Liver (tissue), 9 donors: ENCODE data around the gene SRGAP3. TPM values are rescaled to one million over a fixed set of nuclear protein-coding genes. Genes with fewer than 3 reads are reported as not detected.

Source experiments
- DNase-seq: peaks from one replicate; pipeline ENCODE4 v3.0.0-alpha.2; 2017; ENCODE audit warnings: low spot score
- H3K27ac ChIP-seq, 2 donors: one replicate each; pipeline ENCODE4 v1.7.0; 2013; ENCODE audit warnings: inconsistent platforms in 2 of 2, low read length in 2 of 2, control low read depth in 1 of 2, low read depth in 1 of 2, mild to moderate bottlenecking in 1 of 2
- H3K27me3 ChIP-seq, 4 donors: one replicate each; pipeline versions ENCODE4 v1.6.1 to v1.7.0; 2013; ENCODE audit warnings: low read length in 3 of 4, inconsistent platforms in 1 of 4, mild to moderate bottlenecking in 1 of 4, moderate library complexity in 1 of 4; ENCODE audit not compliant: control insufficient read depth in 4 of 4, insufficient read depth in 4 of 4
- H3K36me3 ChIP-seq, 4 donors: one replicate each; pipeline versions ENCODE4 v1.6.1 to v1.7.0; 2013; ENCODE audit warnings: low read length in 3 of 4, mild to moderate bottlenecking in 3 of 4, low read depth in 1 of 4, moderate library complexity in 1 of 4; ENCODE audit not compliant: control insufficient read depth in 4 of 4, insufficient read depth in 3 of 4
- H3K4me1 ChIP-seq, 4 donors: one replicate each; pipeline versions ENCODE4 v1.6.1 to v1.7.0; 2013; ENCODE audit warnings: low read length in 3 of 4, mild to moderate bottlenecking in 3 of 4, moderate library complexity in 1 of 4; ENCODE audit not compliant: control insufficient read depth in 4 of 4, insufficient read depth in 4 of 4
- H3K4me3 ChIP-seq, 3 donors: one replicate each; pipeline versions ENCODE4 v1.6.1 to v1.7.0; 2013; ENCODE audit warnings: low read length in 3 of 3, control low read depth in 1 of 3, low read depth in 1 of 3, mild to moderate bottlenecking in 1 of 3
- H3K9ac ChIP-seq, 2 donors: one replicate each; pipeline ENCODE4 v1.7.0; 2013; ENCODE audit warnings: low read length in 2 of 2, mild to moderate bottlenecking in 2 of 2, moderate library complexity in 2 of 2, control low read depth in 1 of 2, low read depth in 1 of 2
- H3K9me3 ChIP-seq, 4 donors: one replicate each; pipeline versions ENCODE4 v1.6.1 to v1.7.0; 2013; ENCODE audit warnings: low read length in 3 of 4; ENCODE audit not compliant: control insufficient read depth in 4 of 4
- ATF3 ChIP-seq: IDR thresholded peaks from 2 replicates; pipeline ENCODE4 v1.6.1; 2016; ENCODE audit warnings: antibody characterized with exemption
- CTCF ChIP-seq: fragments of 150-350 bp; IDR thresholded peaks from 2 replicates; pipeline ENCODE4 v1.5.1; 2017; ENCODE audit warnings: improper control_type of control experiment, low read depth, low read length; ENCODE audit not compliant: missing input control
- EGR1 ChIP-seq, 2 donors: IDR thresholded peaks; 2 replicates each; pipeline ENCODE4 v1.6.1; 2016 to 2018; ENCODE audit warnings: antibody characterized with exemption in 2 of 2, low read depth in 2 of 2
- FOXA1 ChIP-seq: IDR thresholded peaks from 2 replicates; pipeline ENCODE4 v1.6.1; 2016; ENCODE audit warnings: antibody characterized with exemption
- FOXA2 ChIP-seq: IDR thresholded peaks from 2 replicates; pipeline ENCODE4 v1.6.1; 2016; ENCODE audit warnings: antibody characterized with exemption
- GABPA ChIP-seq, 2 donors: IDR thresholded peaks in 1 of 2; conservative IDR thresholded peaks in 1 of 2; 2 replicates each; pipeline ENCODE4 v1.6.1; 2016; ENCODE audit warnings: antibody characterized with exemption in 2 of 2, mild to moderate bottlenecking in 1 of 2, moderate library complexity in 1 of 2
- HNF4A ChIP-seq, 2 donors: conservative IDR thresholded peaks; 2 replicates each; pipeline ENCODE4 v1.6.1; 2016; ENCODE audit warnings: antibody characterized with exemption in 2 of 2, mild to moderate bottlenecking in 2 of 2
- HNF4G ChIP-seq: IDR thresholded peaks from 2 replicates; pipeline ENCODE4 v1.6.1; 2016; ENCODE audit warnings: antibody characterized with exemption
- JUND ChIP-seq, 2 donors: IDR thresholded peaks; 2 replicates each; pipeline ENCODE4 v1.6.1; 2016; ENCODE audit warnings: antibody characterized with exemption in 2 of 2
- MAX ChIP-seq: IDR thresholded peaks from 2 replicates; pipeline ENCODE4 v1.6.1; 2016; ENCODE audit warnings: antibody characterized with exemption
- NR2F2 ChIP-seq: IDR thresholded peaks from 2 replicates; pipeline ENCODE4 v1.6.1; 2016; ENCODE audit warnings: antibody characterized with exemption
- RAD21 ChIP-seq, 2 donors: IDR thresholded peaks; 2 replicates each; pipeline ENCODE4 v1.6.1; 2016; ENCODE audit warnings: antibody characterized with exemption in 2 of 2, mild to moderate bottlenecking in 2 of 2
- REST ChIP-seq: IDR thresholded peaks from 2 replicates; pipeline ENCODE4 v1.6.1; 2016; ENCODE audit warnings: antibody characterized with exemption, mild to moderate bottlenecking
- RXRA ChIP-seq, 2 donors: IDR thresholded peaks; 2 replicates each; pipeline ENCODE4 v1.6.1; 2017 to 2018; ENCODE audit warnings: antibody characterized with exemption in 2 of 2, mild to moderate bottlenecking in 1 of 2
- SP1 ChIP-seq: IDR thresholded peaks from 2 replicates; pipeline ENCODE4 v1.6.1; 2018; ENCODE audit warnings: antibody characterized with exemption, mild to moderate bottlenecking
- TAF1 ChIP-seq: conservative IDR thresholded peaks from 2 replicates; pipeline ENCODE4 v1.6.1; 2016; ENCODE audit warnings: antibody characterized with exemption, mild to moderate bottlenecking
- YY1 ChIP-seq: IDR thresholded peaks from 2 replicates; pipeline ENCODE4 v1.6.1; 2016; ENCODE audit warnings: antibody characterized with exemption, mild to moderate bottlenecking
- WGBS: extraction: QIAGEN DNeasy Blood & Tissue Kit; methylation state at CpG from one replicate; pipeline ENCODE4 v1.1.7; 2013; 5-methylcytosine and 5-hydroxymethylcytosine counted together
- polyA plus RNA-seq, 2 donors: library from polyadenylated mRNA; stranded (reverse) in 1 of 2; unstranded in 1 of 2; fragments of 200-250 nt in 1 of 2; fragments of >200 nt in 1 of 2; fragmentation: Nextera tagmentation in 1 of 2; extraction: Ambion mirVana in 1 of 2; gene quantifications; one replicate each; pipeline versions ENCODE4 v1.2.1 to v1.2.3, GENCODE V29; 2013 to 2015
- total RNA-seq, 2 donors: library from RNA; depleted of rRNA; stranded (reverse); fragments of >200 nt; gene quantifications; one replicate each; pipeline ENCODE4 v1.2.3, GENCODE V29; 2014
- TF ChIP-seq, protein P1 (sequence below): IDR thresholded peaks from 2 replicates; pipeline ENCODE4 v1.6.1; 2016; ENCODE audit warnings: antibody characterized with exemption
- donor health status: healthy.
- donor health status: healthy.
- donor health status: healthy.
- donor health status: healthy.
- donor health status: healthy.

Gene SRGAP3
- total and polyA plus RNA-seq, 4 donors: 0.61 to 4.2 (median 1.6) TPM

DNA sequence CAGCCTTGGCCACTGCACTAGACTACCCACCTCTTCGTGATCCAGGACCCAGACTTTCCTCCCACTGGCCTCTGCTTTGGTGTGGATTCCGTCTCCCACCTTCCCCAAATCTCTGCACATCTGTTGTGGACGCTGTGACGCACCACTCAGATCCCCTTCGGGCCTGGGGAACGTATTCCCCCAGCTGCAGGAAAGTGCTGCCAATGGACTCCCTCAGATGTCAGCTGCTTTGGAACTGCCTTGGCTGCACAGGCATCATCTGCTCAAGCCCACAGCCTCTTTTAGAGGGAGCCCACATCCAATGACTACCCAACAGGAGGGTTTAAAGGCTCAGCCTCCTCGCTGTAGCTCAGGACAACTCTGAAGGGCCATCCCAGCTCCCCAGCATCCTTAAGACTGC is 152.0 kb downstream of the SRGAP3 start:
- no peak overlapping the region for H3K9ac ChIP-seq
- no peaks in the 10 kb centered on the region for H3K27me3 ChIP-seq
- no peak overlapping the region for H3K4me3 ChIP-seq
- TF ChIP-seq CTCF (no peak), FOXA1 (no peak), JUND (IDR thresholded peaks at IDR 0.05) (no peak), TAF1 (no peak)
- H3K9me3 ChIP-seq: no peaks in the 10 kb centered on the region
- no peaks in the 10 kb centered on the region for H3K36me3 ChIP-seq
- no peak overlapping the region for H3K27ac ChIP-seq
- WGBS: 93% methylated on average over 7 of the region's 7 CpGs
- DNase-seq: no peak
- H3K4me1 ChIP-seq: no peaks in the 10 kb centered on the region

GRCh38 chr3:9091486-9092235 is 157.8 kb downstream of the SRGAP3 start:
- H3K27ac ChIP-seq: no peak overlapping the region
- DNase-seq: no peak
- no peak overlapping the region for H3K4me3 ChIP-seq
- H3K9ac ChIP-seq: no peak overlapping the region
- H3K4me1 ChIP-seq: no peaks in the 10 kb centered on the region
- H3K36me3 ChIP-seq: no peaks in the 10 kb centered on the region
- H3K9me3 ChIP-seq: no peaks in the 10 kb centered on the region
- 80% methylated on average over 15 of the region's 15 CpGs for WGBS
- H3K27me3 ChIP-seq: no peaks in the 10 kb centered on the region
- no peak for TF ChIP-seq REST
- TF ChIP-seq ATF3: no peak
- no peak for TF ChIP-seq NR2F2
- no peak for TF ChIP-seq FOXA2
- no peak for TF ChIP-seq GABPA (IDR thresholded peaks at IDR 0.05 in 1 of 2, conservative IDR thresholded peaks at IDR 0.05 in 1 of 2)
- no peak for TF ChIP-seq EGR1 (IDR thresholded peaks at IDR 0.05; ENCODE audit: low read depth in 2 of 2)
- no peak for TF ChIP-seq FOXA1
- no peak for TF ChIP-seq SP1
- TF ChIP-seq RAD21 (IDR thresholded peaks at IDR 0.05): no peak
- no peak for TF ChIP-seq HNF4G
- no peak for TF ChIP-seq MAX
- TF ChIP-seq, protein P1, sequence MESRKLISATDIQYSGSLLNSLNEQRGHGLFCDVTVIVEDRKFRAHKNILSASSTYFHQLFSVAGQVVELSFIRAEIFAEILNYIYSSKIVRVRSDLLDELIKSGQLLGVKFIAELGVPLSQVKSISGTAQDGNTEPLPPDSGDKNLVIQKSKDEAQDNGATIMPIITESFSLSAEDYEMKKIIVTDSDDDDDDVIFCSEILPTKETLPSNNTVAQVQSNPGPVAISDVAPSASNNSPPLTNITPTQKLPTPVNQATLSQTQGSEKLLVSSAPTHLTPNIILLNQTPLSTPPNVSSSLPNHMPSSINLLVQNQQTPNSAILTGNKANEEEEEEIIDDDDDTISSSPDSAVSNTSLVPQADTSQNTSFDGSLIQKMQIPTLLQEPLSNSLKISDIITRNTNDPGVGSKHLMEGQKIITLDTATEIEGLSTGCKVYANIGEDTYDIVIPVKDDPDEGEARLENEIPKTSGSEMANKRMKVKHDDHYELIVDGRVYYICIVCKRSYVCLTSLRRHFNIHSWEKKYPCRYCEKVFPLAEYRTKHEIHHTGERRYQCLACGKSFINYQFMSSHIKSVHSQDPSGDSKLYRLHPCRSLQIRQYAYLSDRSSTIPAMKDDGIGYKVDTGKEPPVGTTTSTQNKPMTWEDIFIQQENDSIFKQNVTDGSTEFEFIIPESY: no peak
- no peak for TF ChIP-seq CTCF
- no peak for TF ChIP-seq JUND (IDR thresholded peaks at IDR 0.05)
- no peak for TF ChIP-seq YY1
- TF ChIP-seq RXRA (IDR thresholded peaks at IDR 0.05): no peak
- no peak for TF ChIP-seq TAF1
- no peak for TF ChIP-seq HNF4A (conservative IDR thresholded peaks at IDR 0.05)
